Amniotic epithelial cell (primary cell): ENCODE data around the gene C12orf43.

Experiments
- DNase-seq: peaks from one replicate; pipeline ENCODE4 v3.0.0-alpha.2; 2010; ENCODE audit warnings: low read depth

Gene C12orf43

GRCh38 chr12:121030576-121031212 is 14.4 kb upstream of the C12orf43 start:
- DNase-seq = no peak

DNA sequence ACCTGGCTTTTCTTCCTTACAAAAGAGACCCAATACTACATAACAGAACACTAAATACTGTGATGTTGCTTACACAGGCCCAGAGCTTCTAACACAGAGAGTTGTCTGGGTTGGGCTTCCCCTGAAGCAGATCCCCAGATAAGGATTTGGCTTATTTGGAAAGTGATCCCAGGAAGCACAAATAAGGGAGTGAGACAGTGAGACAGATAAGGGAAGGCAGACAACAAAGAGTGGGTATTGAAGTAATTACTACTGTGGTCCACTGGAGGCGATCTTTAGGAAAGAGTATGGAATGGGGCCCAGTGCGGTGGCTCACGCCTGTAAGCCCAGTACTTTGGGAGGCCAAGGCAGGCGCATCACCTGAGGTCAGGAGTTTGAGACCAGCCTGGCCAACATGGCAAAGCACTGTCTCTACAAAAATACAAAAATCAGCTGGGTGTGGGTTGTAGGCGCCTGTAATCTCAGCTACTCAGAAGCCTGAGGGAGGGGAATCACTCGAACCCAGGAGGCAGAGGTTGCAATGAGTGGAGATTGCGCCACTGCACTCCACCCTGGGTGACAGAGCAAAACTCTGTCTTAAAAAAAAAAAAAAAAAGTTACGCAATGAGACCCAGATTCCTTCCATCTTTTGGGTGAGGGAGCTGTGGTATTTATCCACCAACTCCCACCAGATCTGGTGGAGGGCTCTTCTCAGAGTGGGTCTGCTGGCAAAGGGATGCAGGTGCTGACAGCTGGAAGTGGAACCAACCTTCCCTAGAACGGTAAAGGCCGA is 10.2 kb upstream of the C12orf43 start:
- peak; percentile 41 for DNase-seq

DNA sequence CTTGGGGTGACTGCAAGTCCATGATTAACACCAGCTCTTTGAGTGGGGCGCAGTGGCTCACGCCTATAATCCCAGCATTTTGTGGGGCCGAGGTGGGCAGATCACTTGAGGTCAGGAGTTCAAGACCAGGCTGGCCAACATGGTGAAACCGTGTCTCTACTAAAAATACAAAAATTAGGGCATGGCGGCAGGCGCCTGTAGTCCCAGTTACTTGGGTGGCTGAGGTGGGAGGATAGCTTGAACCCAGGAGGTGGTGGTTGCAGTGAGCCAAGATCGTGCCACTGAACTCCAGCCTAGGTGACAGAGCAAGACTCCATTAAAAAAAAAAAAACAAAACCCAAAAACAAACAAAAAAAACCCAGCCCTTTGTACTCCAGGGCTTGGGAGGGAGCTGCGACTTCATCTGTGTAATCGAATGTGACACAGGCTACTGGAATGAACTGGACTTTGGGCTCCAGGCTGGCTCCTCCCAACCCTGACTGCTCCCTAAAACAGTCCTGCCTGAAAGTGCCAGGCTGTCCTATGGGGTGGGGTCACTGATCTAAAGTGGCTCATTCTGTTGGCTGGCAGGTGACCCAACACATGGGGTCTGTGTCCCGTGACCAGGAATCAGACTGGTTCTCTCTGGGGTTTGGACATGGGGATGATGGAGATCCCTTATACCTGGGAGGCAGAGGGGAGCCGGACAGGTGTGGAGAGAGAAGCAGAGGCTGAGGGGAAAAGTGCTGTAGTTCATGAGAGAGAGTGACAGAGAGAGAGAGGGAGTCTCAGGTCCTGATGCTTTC is 9.3 kb upstream of the C12orf43 start:
- DNase-seq = no peak

DNA sequence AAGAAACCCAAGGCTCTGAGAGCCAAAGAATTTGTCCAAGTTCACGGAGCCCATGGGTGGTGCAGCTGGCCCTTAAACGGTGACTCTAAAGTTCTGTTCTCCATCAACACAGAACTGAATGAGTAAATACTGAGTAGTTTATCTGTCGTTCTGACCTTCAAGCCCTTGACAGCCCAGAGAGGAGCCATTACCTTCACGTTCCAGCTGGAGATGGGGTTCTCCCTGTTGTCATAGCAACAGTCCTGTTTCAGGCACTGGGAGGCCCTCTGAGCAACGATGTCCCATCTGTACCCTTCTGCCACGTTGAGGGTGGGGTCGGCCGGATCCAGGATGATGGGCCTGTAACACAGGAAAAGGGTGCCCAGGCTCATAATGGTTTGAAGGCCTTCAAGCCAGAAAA is 7.5 kb upstream of the C12orf43 start:
- DNase-seq = no peak

DNA sequence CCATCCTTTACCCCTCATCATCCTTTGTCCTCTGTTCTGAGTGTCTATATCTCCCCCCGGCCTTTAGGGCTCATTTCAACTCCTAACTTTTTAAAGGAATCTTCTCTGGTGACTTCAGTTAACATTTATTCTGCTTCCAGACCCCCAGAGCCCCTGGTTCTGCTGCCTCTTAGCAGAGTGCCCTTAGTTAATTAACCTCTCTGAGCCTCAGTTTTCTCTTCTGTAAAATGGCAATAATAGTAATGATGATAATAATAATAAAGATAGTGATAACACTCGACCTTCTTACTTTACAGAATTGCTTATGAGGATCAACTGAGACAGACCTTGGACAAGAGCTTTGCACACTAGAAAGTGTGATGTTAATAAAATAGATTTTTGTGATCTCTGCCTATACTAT is 6.4 kb upstream of the C12orf43 start:
- no peak for DNase-seq

DNA sequence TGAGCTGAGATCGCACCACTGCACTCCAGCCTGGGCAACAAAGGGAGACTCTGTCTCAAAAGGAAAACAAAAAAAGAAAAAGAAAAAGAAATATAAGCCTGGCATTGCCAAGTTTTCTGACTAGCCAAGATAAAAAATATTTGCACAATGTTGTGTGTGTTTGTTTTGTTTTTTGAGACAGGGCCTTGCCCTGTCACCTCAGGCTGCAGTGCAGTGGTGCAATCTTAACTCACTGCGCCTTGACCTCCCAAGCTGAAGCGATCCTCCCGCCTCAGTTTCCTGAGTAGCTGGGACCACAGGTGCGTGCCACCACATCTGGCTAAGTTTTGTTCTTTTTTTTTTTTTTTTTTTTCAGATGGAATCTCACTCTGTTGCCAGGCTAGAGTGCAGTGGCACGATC is 5.5 kb upstream of the C12orf43 start:
- no peak for DNase-seq

DNA sequence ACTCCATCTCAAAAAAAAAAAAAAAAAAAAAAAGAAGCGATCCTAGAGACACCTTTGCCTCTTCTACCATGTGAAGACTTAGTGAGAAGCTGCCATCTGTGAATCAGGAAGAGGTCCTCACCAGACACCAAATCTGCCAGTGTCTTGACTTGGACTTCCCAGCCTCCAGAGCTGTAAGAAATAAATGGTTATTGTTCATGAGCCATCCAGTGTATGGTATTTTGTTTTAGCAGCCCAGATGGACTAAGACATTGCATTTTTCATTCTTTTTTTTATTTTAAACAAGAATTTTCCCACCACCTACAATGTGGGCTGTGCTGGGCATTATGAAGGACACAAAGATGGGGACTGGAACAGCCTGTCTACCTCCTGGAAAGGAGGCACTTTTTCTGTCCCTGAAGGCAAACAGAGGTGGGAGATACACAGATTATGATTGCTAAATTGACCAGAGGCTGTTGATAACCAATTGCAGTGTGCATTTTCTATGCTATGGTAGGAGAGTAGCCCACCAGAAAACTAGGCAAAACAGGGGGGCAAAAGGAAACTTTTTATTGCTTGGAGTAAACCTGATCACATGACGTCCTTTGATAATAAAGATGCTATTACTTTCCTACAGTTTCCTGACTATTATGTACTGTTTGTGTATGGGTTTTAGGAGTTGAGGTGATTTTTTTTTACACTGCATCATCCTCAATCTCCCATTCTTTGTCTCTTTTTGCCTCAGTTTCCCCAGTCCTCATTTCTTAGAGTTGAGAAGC is 2.8 kb upstream of the C12orf43 start:
- no peak for DNase-seq

- no peak for DNase-seq
Measured at GRCh38 chr12:121017966-121018491, 1.7 kb upstream of the C12orf43 start.

DNA sequence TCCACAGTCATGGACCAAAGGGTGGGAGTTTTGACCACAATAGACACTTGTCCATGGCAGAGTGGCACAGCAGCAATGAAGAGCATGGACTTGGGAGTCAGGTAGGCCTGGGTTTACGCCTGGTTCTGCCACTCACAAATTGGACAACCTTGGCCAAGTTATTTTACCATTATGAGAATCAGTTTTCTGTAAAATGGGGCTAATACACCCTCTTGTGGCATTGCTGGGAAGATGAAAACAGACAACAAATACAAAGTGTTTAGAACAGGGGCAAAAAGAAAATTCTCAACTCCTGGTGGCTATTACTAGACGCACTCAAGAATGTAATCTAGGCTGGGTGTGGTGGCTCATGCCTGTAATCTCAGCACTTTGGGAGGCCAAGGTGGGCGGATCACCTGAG is 2.6 kb downstream of the C12orf43 start:
- DNase-seq = no peak

DNA sequence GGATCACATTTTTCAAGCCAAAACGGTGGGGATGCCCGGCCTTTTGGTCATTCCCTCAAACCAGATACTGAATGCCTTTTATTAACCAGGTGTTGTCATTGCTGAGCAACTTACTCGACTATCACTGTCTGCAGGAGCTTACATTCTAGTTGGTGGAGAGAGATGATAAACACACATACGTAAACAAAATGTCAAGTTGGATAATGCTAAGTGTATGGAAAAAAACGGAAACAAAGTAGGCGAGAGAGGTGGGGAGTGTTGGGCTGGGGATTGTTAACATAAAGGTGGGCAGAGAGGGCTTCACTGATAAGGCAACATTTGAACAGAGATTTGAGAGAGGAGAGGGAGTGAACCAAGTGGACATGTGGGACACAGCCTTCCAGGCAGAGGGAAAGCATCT is 4.5 kb downstream of the C12orf43 start:
- no peak for DNase-seq

DNA sequence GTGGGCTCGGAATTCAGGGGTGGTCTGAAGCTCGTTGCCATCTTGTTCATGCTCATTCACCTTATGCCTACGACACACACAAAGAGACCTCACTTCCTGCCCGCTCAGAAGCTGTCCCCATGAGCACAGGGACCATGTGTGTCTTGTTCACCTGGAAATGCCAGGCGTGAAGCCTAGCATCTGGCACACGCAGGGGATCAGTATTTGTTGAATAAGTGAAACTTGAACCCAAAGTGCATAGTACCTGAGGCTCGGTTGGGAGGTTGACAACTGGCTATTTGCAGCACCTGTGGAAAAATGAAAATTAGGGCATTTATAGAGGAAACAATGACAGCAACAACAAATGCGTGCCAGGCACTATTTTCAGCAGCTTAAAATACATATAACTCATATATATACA is 5.4 kb downstream of the C12orf43 start:
- no peak for DNase-seq

- DNase-seq = peak; percentile 52
Measured at GRCh38 chr12:121009741-121010140, 6.5 kb downstream of the C12orf43 start.

DNA sequence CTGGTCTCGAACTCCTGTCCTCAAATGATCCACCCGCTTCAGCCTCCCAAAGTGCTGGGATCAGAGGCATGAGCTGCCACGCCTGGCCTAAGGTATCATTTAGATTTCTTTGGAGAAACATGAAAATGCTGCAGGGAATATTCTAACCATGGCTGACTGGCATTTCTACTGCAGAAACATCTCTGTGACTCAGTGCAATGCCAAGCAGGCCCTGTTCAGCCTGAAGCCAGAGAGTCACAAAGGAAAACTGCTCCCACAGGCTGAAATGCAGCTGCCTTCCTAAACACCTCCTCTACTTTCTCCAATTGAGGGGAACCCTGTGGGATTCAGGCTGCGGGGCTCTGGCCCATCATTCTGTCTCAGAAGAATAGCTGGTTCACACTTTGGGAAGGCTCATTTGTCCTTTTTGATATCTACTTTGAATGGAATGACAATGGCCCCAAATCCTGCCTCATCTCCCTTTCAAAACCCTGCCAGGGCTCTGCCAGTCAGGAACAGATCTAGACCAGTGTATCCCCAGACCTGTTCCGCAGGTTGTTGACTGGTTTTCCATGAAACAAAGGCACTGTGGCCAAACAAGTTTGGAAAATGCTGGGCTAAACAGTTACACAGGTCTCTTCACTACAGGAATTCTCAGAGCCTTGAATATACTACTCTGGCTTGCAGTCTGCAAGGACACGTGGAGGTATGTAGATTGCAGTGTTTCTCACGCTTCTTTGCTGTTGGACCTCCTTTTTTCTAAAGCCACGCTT is 7.8 kb downstream of the C12orf43 start:
- DNase-seq = no peak

DNA sequence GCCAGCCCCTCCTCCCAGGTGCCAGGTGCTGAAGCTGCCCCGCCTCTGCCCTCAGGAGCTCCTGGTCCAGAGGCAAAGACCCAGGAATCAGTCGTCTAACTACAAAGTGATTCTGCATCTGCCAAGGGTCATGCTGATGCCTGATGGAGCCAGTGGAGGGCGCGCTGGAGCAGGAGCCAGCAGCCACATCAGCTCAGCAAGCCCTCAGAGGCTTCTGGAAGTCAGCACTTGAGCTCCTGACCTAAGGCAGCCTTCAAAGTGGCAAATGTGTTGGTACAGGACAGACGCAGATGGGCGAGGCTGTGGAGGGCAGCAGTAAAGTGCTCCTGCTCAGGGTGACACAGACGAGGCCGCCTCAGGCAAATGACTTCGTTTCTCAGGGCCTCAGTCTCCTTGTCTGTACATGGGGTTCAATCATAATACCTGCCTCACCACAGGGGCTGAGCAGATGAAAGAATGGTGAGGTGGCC is 10.9 kb downstream of the C12orf43 start:
- peak; percentile 56 for DNase-seq

- no peak for DNase-seq
Measured at GRCh38 chr12:121004253-121004815, 12.0 kb downstream of the C12orf43 start.

DNA sequence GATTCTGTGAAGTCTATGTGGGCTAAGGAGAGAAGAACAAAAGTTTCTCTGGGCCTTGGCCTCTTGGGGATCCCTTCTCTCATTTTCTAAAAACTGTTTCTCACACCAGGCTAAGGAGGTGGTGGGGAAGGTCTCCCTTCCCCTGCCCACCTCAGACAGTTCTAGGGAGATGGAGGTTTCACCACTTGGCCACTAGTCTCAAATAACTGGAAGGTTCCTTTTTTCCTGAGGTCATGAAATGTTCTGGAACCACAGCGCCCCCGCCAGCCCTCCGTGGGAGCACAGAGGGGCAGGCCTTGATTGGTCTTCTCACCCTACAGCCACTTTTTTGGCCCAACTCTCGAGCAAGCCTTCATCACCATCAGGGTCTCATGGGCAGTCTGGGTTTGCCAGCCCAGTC is 12.6 kb downstream of the C12orf43 start:
- no peak for DNase-seq

DNA sequence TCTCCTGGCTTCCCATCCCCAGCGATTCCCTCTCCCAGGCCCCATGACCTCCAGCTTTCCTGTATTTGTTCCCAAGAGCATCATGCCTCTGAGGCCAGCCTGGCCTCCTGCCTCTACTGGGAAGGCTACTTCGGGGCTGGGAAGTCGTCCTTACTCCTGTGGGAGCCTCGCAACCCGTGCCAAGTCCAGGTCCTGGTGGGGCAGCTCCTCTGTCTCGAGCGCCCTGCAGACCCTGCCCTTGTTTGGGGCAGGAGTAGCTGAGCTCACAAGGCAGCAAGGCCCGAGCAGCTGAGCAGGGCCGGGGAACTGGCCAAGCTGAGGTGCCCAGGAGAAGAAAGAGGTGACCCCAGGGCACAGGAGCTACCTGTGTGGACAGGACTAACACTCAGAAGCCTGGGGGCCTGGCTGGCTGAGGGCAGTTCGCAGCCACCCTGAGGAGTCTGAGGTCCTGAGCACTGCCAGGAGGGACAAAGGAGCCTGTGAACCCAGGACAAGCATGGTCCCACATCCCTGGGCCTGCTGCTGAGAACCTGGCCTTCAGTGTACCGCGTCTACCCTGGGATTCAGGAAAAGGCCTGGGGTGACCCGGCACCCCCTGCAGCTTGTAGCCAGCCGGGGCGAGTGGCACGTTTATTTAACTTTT is 14.3 kb downstream of the C12orf43 start:
- DNase-seq = no peak

GRCh38 chr12:121001060-121001459 is 15.2 kb downstream of the C12orf43 start:
- no peak for DNase-seq

DNA sequence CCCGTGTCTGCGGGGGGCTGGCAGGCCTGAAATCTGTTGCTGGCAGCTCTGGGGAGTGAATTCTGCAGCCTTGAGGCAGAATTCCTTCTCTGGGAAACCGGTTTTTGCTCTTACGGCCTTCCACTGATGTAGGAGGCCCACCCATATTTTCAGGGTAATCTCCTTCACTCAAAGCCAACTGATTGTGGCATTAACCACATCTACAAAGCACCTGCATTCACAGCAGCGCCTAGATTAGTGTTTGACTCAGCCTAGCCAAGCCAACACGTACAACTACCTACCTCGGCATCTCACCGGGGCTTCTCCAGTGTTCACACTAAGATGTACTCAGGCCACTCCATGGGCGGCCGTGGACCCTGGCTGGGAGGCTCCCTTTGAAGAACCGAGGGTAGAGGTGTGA is 15.8 kb downstream of the C12orf43 start:
- no peak for DNase-seq
